B cell (primary cell): ENCODE measurements around the gene TIMM17A. TPM values are rescaled to one million over a fixed set of nuclear protein-coding genes. Genes with fewer than 3 reads are reported as not detected.

Experiments
- ATAC-seq: fragments of 200-7000 bp; cut with Tn5 transposase; one replicate; pipeline ENCODE4 v1.10.0; 2021; ENCODE audit warnings: low read depth, mild to moderate bottlenecking, moderate number of reproducible peaks, moderate library complexity
- CTCF ChIA-PET: fragments of 350-600 bp; sonication (Branson Sonifier 250); formaldehyde crosslinking; loops from one replicate; lab custom pipeline; 2021; ENCODE audit warnings: antibody characterized with exemption, inconsistent platforms; lab: Charles Lee
- POLR2A ChIA-PET: fragments of 350-600 bp; sonication (Branson Sonifier 250); formaldehyde crosslinking; loops from one replicate; lab custom pipeline; 2021; ENCODE audit warnings: antibody characterized with exemption; lab: Charles Lee
- DNase-seq: peaks from one replicate; pipeline ENCODE4 v3.0.0; 2013
- H2AFZ ChIP-seq: 2 replicates; pipeline ENCODE4 v1.6.1; 2012; ENCODE audit warnings: mild to moderate bottlenecking, low read depth, low read length; ENCODE audit not compliant: insufficient read depth, poor library complexity, severe bottlenecking
- H3K27ac ChIP-seq, 2 donors: 1 replicate in 1 of 2; 2 replicates in 1 of 2; pipeline ENCODE4 v1.5.1; 2012 to 2013; ENCODE audit warnings: low read length in 2 of 2, mild to moderate bottlenecking in 2 of 2, moderate library complexity in 1 of 2
- H3K27me3 ChIP-seq, 4 experiments: fragments of 200-600 bp in 1 of 4; sonication (generic) in 1 of 4; replicated peaks in 1 of 4; 1 replicate in 2 of 4; 2 replicates in 2 of 4; pipeline versions ENCODE4 v1.6.1 to v1.7.0; 2013 to 2016; ENCODE audit warnings: low read length in 3 of 4, mild to moderate bottlenecking in 2 of 4, mixed read lengths in 1 of 4, moderate library complexity in 1 of 4; ENCODE audit not compliant: insufficient read depth in 4 of 4, control insufficient read depth in 3 of 4; ENCODE audit errors: control extremely low read depth in 1 of 4
- H3K36me3 ChIP-seq, 2 experiments: replicated peaks in 1 of 2; 1 replicate in 1 of 2; 2 replicates in 1 of 2; pipeline versions ENCODE4 v1.6.1 to v1.7.1; 2013; ENCODE audit warnings: low read length in 1 of 2; ENCODE audit not compliant: insufficient read depth in 2 of 2, control insufficient read depth in 1 of 2; ENCODE audit errors: control extremely low read depth in 1 of 2, extremely low read depth in 1 of 2
- H3K4me1 ChIP-seq, 2 donors: fragments of 200-600 bp in 1 of 2; sonication (generic) in 1 of 2; 1 replicate in 1 of 2; 2 replicates in 1 of 2; pipeline versions ENCODE4 v1.5.1 to v1.6.1; 2013 to 2017; ENCODE audit warnings: low read length in 2 of 2; ENCODE audit not compliant: control insufficient read depth in 2 of 2, insufficient read depth in 2 of 2
- H3K4me2 ChIP-seq: replicated peaks from 2 replicates; pipeline ENCODE3; 2012; ENCODE audit warnings: mild to moderate bottlenecking, low read depth, low read length; ENCODE audit not compliant: poor library complexity, severe bottlenecking
- H3K4me3 ChIP-seq, 5 experiments: fragments of 200-600 bp in 1 of 5; sonication (generic) in 1 of 5; 1 replicate in 3 of 5; 2 replicates in 2 of 5; pipeline versions ENCODE4 v1.5.1 to v1.7.0; 2011 to 2016; ENCODE audit warnings: low read length in 4 of 5, mild to moderate bottlenecking in 4 of 5, low read depth in 2 of 5, control low read depth in 1 of 5, moderate library complexity in 1 of 5; ENCODE audit not compliant: insufficient read depth in 1 of 5; ENCODE audit errors: control extremely low read depth in 1 of 5, extremely low read depth in 1 of 5
- H3K79me2 ChIP-seq: fragments of 200-600 bp; sonication (generic); one replicate; pipeline ENCODE4 v1.6.0; 2016; ENCODE audit warnings: low read length; ENCODE audit not compliant: control insufficient read depth, insufficient read depth
- H3K9ac ChIP-seq: fragments of 200-600 bp; sonication (generic); 2 replicates; pipeline ENCODE4 v1.6.1; 2017; ENCODE audit warnings: mild to moderate bottlenecking, low read length, moderate library complexity
- H3K9me3 ChIP-seq, 3 donors: one replicate each; pipeline versions ENCODE4 v1.6.1 to v1.7.1; 2013; ENCODE audit warnings: low read length in 2 of 3; ENCODE audit not compliant: control insufficient read depth in 2 of 3, insufficient read depth in 1 of 3; ENCODE audit errors: control extremely low read depth in 1 of 3
- H4K20me1 ChIP-seq: 2 replicates; pipeline ENCODE4 v1.6.0; 2012; ENCODE audit warnings: mild to moderate bottlenecking, low read length; ENCODE audit not compliant: insufficient read depth, control insufficient read depth, poor library complexity, severe bottlenecking
- H3K27ac Mint-ChIP-seq: one replicate; pipeline ENCODE4 v1.8.0; 2021; ENCODE audit warnings: mixed read lengths
- H3K27me3 Mint-ChIP-seq: one replicate; pipeline ENCODE4 v1.8.0; 2021; ENCODE audit warnings: mixed read lengths
- H3K4me1 Mint-ChIP-seq: one replicate; pipeline ENCODE4 v1.8.0; 2021; ENCODE audit warnings: mixed read lengths
- H3K4me3 Mint-ChIP-seq: one replicate; pipeline ENCODE4 v1.8.0; 2021; ENCODE audit warnings: mixed read lengths
- H3K9me3 Mint-ChIP-seq: one replicate; pipeline ENCODE4 v1.8.0; 2022; ENCODE audit warnings: mixed read lengths; ENCODE audit not compliant: insufficient read depth
- EZH2 ChIP-seq: IDR thresholded peaks from 2 replicates; pipeline ENCODE4 v1.6.1; 2012; ENCODE audit warnings: borderline replicate concordance, low read depth, mild to moderate bottlenecking, moderate library complexity, low read length; ENCODE audit not compliant: insufficient read depth, poor library complexity, severe bottlenecking
- WGBS: methylation state at CpG from one replicate; pipeline ENCODE4 v1.1.5; 2013; ENCODE audit warnings: missing lambda C conversion rate; ENCODE audit not compliant: insufficient coverage; 5-methylcytosine and 5-hydroxymethylcytosine counted together
- intact Hi-C: fragments of 100-400 bp; cut with micrococcal nuclease; formaldehyde crosslinking; loops from one replicate; pipeline ENCODE4 v1.10.0; 2022
- polyA plus RNA-seq: library from polyadenylated mRNA; depleted of rRNA; stranded (reverse); fragments of >200 nt; gene quantifications from 2 replicates; pipeline ENCODE4 v1.2.3, GENCODE V29; 2012
- total RNA-seq, 2 donors: library from RNA; stranded (reverse); fragments of 120-200 nt in 1 of 2; gene quantifications; 1 replicate in 1 of 2; 2 replicates in 1 of 2; pipeline versions ENCODE4 v1.2.3 to v1.2.4, GENCODE V29; 2013 to 2022
- TF ChIP-seq, protein P1 (sequence below): fragments of 200-600 bp; IDR thresholded peaks from one replicate; pipeline ENCODE4 v1.8.0; 2022; ENCODE audit warnings: antibody characterized with exemption, mild to moderate bottlenecking

Gene TIMM17A
- total and polyA plus RNA-seq, 2 donors (not counting 1 experiment from before 2014, with no cell fraction given) = 13.7 to 31.5 TPM

DNA sequence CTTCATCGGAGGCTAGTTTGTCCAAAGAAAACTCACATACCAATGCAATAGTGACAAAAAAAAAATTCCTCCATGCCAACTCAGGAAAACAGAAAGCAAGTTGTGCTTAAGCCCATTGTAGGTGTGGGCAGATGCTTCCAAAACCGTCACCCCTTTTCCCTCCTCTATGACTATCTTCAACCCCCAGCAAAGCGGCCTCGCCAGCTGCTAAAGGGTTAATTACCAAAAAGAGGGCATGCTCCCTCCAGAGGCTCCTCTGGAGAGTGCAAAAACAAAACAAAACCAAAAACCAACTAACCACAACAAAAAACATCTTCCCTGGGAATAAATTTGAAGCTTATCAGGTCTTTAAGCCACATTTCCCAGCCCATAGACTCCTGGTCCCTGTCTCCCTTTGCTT, 10.1 kb upstream of the TIMM17A start:
- no peak overlapping the region for H3K4me2 ChIP-seq
- no peak for DNase-seq
- H3K27ac ChIP-seq = no peak overlapping the region
- Mint-ChIP-seq H3K4me3 (no peak overlapping the region), H3K4me1 (peaks cover 11% of the 10 kb centered on the region), H3K27me3 (peaks cover 56% of the 10 kb centered on the region), H3K27ac (no peak overlapping the region), H3K9me3 (no peaks in the 10 kb centered on the region)
- no peaks in the 10 kb centered on the region for H4K20me1 ChIP-seq
- no peak overlapping the region for H3K9ac ChIP-seq
- peaks cover 10 to 11% of the 10 kb centered on the region in 2 donors for H3K4me1 ChIP-seq
- 68% methylated on average over 3 of the region's 4 CpGs for WGBS
- H3K4me3 ChIP-seq = no peak overlapping the region
- no peak for TF ChIP-seq EZH2
- TF ChIP-seq, protein P1, sequence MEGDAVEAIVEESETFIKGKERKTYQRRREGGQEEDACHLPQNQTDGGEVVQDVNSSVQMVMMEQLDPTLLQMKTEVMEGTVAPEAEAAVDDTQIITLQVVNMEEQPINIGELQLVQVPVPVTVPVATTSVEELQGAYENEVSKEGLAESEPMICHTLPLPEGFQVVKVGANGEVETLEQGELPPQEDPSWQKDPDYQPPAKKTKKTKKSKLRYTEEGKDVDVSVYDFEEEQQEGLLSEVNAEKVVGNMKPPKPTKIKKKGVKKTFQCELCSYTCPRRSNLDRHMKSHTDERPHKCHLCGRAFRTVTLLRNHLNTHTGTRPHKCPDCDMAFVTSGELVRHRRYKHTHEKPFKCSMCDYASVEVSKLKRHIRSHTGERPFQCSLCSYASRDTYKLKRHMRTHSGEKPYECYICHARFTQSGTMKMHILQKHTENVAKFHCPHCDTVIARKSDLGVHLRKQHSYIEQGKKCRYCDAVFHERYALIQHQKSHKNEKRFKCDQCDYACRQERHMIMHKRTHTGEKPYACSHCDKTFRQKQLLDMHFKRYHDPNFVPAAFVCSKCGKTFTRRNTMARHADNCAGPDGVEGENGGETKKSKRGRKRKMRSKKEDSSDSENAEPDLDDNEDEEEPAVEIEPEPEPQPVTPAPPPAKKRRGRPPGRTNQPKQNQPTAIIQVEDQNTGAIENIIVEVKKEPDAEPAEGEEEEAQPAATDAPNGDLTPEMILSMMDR = no peak
- POLR2A ChIA-PET = no interaction called here
- no peak for ATAC-seq
- H3K79me2 ChIP-seq = no peaks in the 10 kb centered on the region
- H2AFZ ChIP-seq = no peak overlapping the region
- peaks cover 0 to 41% (median 31%) of the 10 kb centered on the region in 4 experiments for H3K27me3 ChIP-seq
- CTCF ChIA-PET = no interaction called here
- H3K9me3 ChIP-seq = peaks cover 0 to 6% (median 0%) of the 10 kb centered on the region in 3 donors
- intact Hi-C loops = no loop called here
- no peaks in the 10 kb centered on the region for H3K36me3 ChIP-seq

DNA sequence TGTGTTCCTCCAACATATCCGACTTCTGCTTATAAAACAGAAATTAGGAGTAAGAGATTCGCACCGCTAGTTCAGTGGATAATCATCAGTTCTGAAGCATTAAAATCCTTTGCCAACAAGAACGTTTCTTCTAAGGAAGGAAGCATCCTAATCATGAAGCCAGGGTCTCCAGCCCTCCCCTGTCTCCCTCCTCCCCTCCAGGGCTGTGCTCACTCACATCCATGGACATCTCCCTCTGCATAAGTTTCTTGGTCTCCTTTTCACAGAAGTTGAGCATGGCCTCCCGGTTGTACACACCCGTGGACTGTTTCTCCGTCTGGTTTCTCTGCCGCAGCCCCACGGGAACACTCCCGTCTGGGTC, 9.5 kb upstream of the TIMM17A start:
- no peak for TF ChIP-seq EZH2
- TF ChIP-seq, protein P1 = no peak
- no peak overlapping the region for H3K27ac Mint-ChIP-seq
- Histone ChIP-seq H3K4me1 (peaks cover 10 to 11% of the 10 kb centered on the region in 2 donors), H3K4me3 (no peak overlapping the region), H2AFZ (peak overlapping the region; percentile 69), H3K27me3 (peaks cover 0 to 41% (median 31%) of the 10 kb centered on the region in 4 experiments), H3K9me3 (peaks cover 0 to 6% (median 0%) of the 10 kb centered on the region in 3 donors), H3K79me2 (no peaks in the 10 kb centered on the region), H3K27ac (no peak overlapping the region), H4K20me1 (no peaks in the 10 kb centered on the region), H3K9ac (peak overlapping the region; percentile 39), H3K4me2 (peak overlapping the region; percentile 68), H3K36me3 (no peaks in the 10 kb centered on the region)
- peaks cover 56% of the 10 kb centered on the region for H3K27me3 Mint-ChIP-seq
- H3K9me3 Mint-ChIP-seq = no peaks in the 10 kb centered on the region
- no peak for DNase-seq
- ChIA-PET POLR2A (no interaction called here), CTCF (no interaction called here)
- ATAC-seq = no peak
- peak overlapping the region; percentile 77 for H3K4me3 Mint-ChIP-seq
- intact Hi-C loops = no loop called here
- 43% methylated on average over 9 of the region's 10 CpGs for WGBS
- peaks cover 11% of the 10 kb centered on the region for H3K4me1 Mint-ChIP-seq
